ENCODE measurements around the gene STMP1. TPM values are rescaled to one million over a fixed set of nuclear protein-coding genes. Genes with fewer than 3 reads are reported as not detected.

Gene STMP1
- total RNA-seq, 1 donor from 2014 or later = 63.3 TPM

GRCh38 chr7:135682191-135682590 lies 19.9 kb downstream of the STMP1 start:
- Mint-ChIP-seq H3K4me1 (ENCODE audit: low read depth) (no peaks in the 10 kb centered on the region), H3K4me3 (ENCODE audit: low read depth) (no peak overlapping the region), H3K36me3 (ENCODE audit: insufficient read depth) (peaks cover 4% of the 10 kb centered on the region), H3K9me3 (ENCODE audit: low read depth) (no peaks in the 10 kb centered on the region), H3K27ac (no peak overlapping the region), H3K27me3 (no peaks in the 10 kb centered on the region)
- no peak for DNase-seq (ENCODE audit: low spot score, unreplicated experiment)
- TF ChIP-seq CTCF (IDR thresholded peaks at IDR 0.05; ENCODE audit: unreplicated experiment) = no peak

- Mint-ChIP-seq H3K4me3 (ENCODE audit: low read depth) (no peak overlapping the region), H3K9me3 (ENCODE audit: low read depth) (no peaks in the 10 kb centered on the region), H3K36me3 (ENCODE audit: insufficient read depth) (peaks cover 2% of the 10 kb centered on the region), H3K4me1 (ENCODE audit: low read depth) (no peaks in the 10 kb centered on the region), H3K27me3 (no peaks in the 10 kb centered on the region), H3K27ac (no peak overlapping the region)
- TF ChIP-seq CTCF (IDR thresholded peaks at IDR 0.05; ENCODE audit: unreplicated experiment) = no peak
- no peak for DNase-seq (ENCODE audit: low spot score, unreplicated experiment)
Measured at GRCh38 chr7:135683609-135684008, 21.3 kb downstream of the STMP1 start.

- Mint-ChIP-seq H3K27me3 (no peaks in the 10 kb centered on the region), H3K9me3 (ENCODE audit: low read depth) (no peaks in the 10 kb centered on the region), H3K4me1 (ENCODE audit: low read depth) (no peaks in the 10 kb centered on the region), H3K4me3 (ENCODE audit: low read depth) (no peak overlapping the region), H3K36me3 (ENCODE audit: insufficient read depth) (peaks cover 2% of the 10 kb centered on the region), H3K27ac (no peak overlapping the region)
- no peak for TF ChIP-seq CTCF (IDR thresholded peaks at IDR 0.05; ENCODE audit: unreplicated experiment)
- DNase-seq (ENCODE audit: low spot score, unreplicated experiment) = no peak
Measured at GRCh38 chr7:135684136-135684535, 21.8 kb downstream of the STMP1 start.

GRCh38 chr7:135684699-135685098 lies 22.4 kb downstream of the STMP1 start:
- TF ChIP-seq CTCF (IDR thresholded peaks at IDR 0.05; ENCODE audit: unreplicated experiment) = no peak
- Mint-ChIP-seq H3K9me3 (ENCODE audit: low read depth) (no peaks in the 10 kb centered on the region), H3K27ac (no peak overlapping the region), H3K4me3 (ENCODE audit: low read depth) (no peak overlapping the region), H3K27me3 (no peaks in the 10 kb centered on the region), H3K4me1 (ENCODE audit: low read depth) (no peaks in the 10 kb centered on the region), H3K36me3 (ENCODE audit: insufficient read depth) (peaks cover 2% of the 10 kb centered on the region)
- DNase-seq (ENCODE audit: low spot score, unreplicated experiment) = no peak

- Mint-ChIP-seq H3K27me3 (no peaks in the 10 kb centered on the region), H3K4me3 (ENCODE audit: low read depth) (no peak overlapping the region), H3K27ac (no peak overlapping the region), H3K36me3 (ENCODE audit: insufficient read depth) (peaks cover 2% of the 10 kb centered on the region), H3K9me3 (ENCODE audit: low read depth) (no peaks in the 10 kb centered on the region), H3K4me1 (ENCODE audit: low read depth) (no peaks in the 10 kb centered on the region)
- no peak for DNase-seq (ENCODE audit: low spot score, unreplicated experiment)
- no peak for TF ChIP-seq CTCF (IDR thresholded peaks at IDR 0.05; ENCODE audit: unreplicated experiment)
Measured at GRCh38 chr7:135685306-135686084, 23.2 kb downstream of the STMP1 start.
